HepG2 (cell line): ENCODE results near the gene MX2. TPM values are rescaled to one million over a fixed set of nuclear protein-coding genes. Genes with fewer than 3 reads are reported as not detected.

Experiments
- ATAC-seq: fragments of 200-7000 bp; cut with Tn5 transposase; 3 replicates; pipeline ENCODE4 v1.9.1; 2020; ENCODE audit warnings: mild to moderate bottlenecking, moderate library complexity
- BruUV-seq: library from RNA; stranded (reverse); fragments of 400-500 nt; replicated peaks from 2 replicates; lab custom pipeline; 2021; lab: Mats Ljungman, UMichigan
- CTCF ChIA-PET: fragments of 300-600 bp; formaldehyde crosslinking; extraction: SDS; loops from one replicate; lab custom pipeline; 2021; ENCODE audit warnings: low total read pairs, inconsistent platforms, low intra/inter-chr PET ratio; lab: Yijun Ruan, JAX
- POLR2A ChIA-PET: fragments of 350-600 bp; sonication (Branson Sonifier 250); formaldehyde crosslinking; loops from one replicate; lab custom pipeline; 2020; ENCODE audit warnings: antibody characterized with exemption, inconsistent platforms; lab: Yijun Ruan, JAX
- DNase-seq: peaks from one replicate; pipeline ENCODE4 v3.0.0-alpha.2; 2015; ENCODE audit warnings: low spot score
- FAIRE-seq: peaks from 3 replicates; lab custom pipeline; 2011; peaks lifted over from hg19 to GRCh38; lab: Jason Lieb, UNC
- H2AFZ ChIP-seq: one replicate; pipeline ENCODE4 v1.6.1; 2011; ENCODE audit warnings: low read length, inconsistent platforms
- H3K27ac ChIP-seq: fragments of 300-600 bp; 3 replicates; pipeline ENCODE4 v1.8.0; 2011; ENCODE audit warnings: mixed run types, mild to moderate bottlenecking, mixed read lengths, low read length, inconsistent platforms; ENCODE audit not compliant: insufficient read depth; ENCODE audit errors: extremely low read length
- H3K27me3 ChIP-seq, 2 experiments: fragments of 200-600 bp in 1 of 2; 2 replicates in 1 of 2; 3 replicates in 1 of 2; pipeline versions ENCODE4 v1.6.0 to v1.8.0; 2011; ENCODE audit warnings: low read length in 2 of 2, mild to moderate bottlenecking in 2 of 2, moderate library complexity in 2 of 2, inconsistent platforms in 1 of 2; ENCODE audit not compliant: insufficient read depth in 2 of 2, control insufficient read depth in 1 of 2
- H3K36me3 ChIP-seq, 2 experiments: fragments of 200-600 bp in 1 of 2; replicated peaks in 1 of 2; 2 replicates in 1 of 2; 3 replicates in 1 of 2; pipeline versions ENCODE4 v1.5.1 to v1.8.0; 2011; ENCODE audit warnings: low read length in 2 of 2, inconsistent platforms in 1 of 2; ENCODE audit not compliant: insufficient read depth in 2 of 2, control insufficient read depth in 1 of 2
- H3K4me1 ChIP-seq: 2 replicates; pipeline ENCODE4 v1.5.1; 2012; ENCODE audit warnings: low read length, inconsistent platforms; ENCODE audit not compliant: insufficient read depth
- H3K4me2 ChIP-seq: 2 replicates; pipeline ENCODE4 v1.6.0; 2011; ENCODE audit warnings: low read depth, low read length, inconsistent platforms
- H3K4me3 ChIP-seq, 3 experiments: fragments of 200-600 bp in 1 of 3; sonication (generic), shearing (Covaris generic) in 1 of 3; replicated peaks in 1 of 3; 2 replicates each; pipeline ENCODE4 v1.5.1; 2011 to 2016; ENCODE audit warnings: low read length in 3 of 3, inconsistent platforms in 2 of 3, low read depth in 2 of 3, mild to moderate bottlenecking in 2 of 3, control low read depth in 1 of 3, mixed read lengths in 1 of 3; ENCODE audit not compliant: insufficient read depth in 1 of 3
- H3K79me2 ChIP-seq: one replicate; pipeline ENCODE4 v1.6.1; 2011; ENCODE audit warnings: low read length, inconsistent platforms; ENCODE audit not compliant: insufficient read depth
- H3K9ac ChIP-seq: 2 replicates; pipeline ENCODE4 v1.6.0; 2011; ENCODE audit warnings: mild to moderate bottlenecking, low read depth, low read length, inconsistent platforms; ENCODE audit not compliant: insufficient read depth
- H3K9me3 ChIP-seq: 2 replicates; pipeline ENCODE4 v1.5.1; 2012; ENCODE audit warnings: mild to moderate bottlenecking, low read length
- H4K20me1 ChIP-seq: 2 replicates; pipeline ENCODE4 v1.6.0; 2011; ENCODE audit warnings: inconsistent platforms, mild to moderate bottlenecking, low read length, moderate library complexity; ENCODE audit not compliant: insufficient read depth
- BORCS8-MEF2B ChIP-seq: sonication (generic); formaldehyde crosslinking; IDR thresholded peaks from 2 replicates; pipeline ENCODE4 v1.8.0; 2022; ENCODE audit warnings: mild to moderate bottlenecking, missing genetic modification reagents
- FOSL1 ChIP-seq: sonication (generic); formaldehyde crosslinking; IDR thresholded peaks from 2 replicates; pipeline ENCODE4 v1.9.0; 2021; ENCODE audit warnings: missing genetic modification reagents, borderline replicate concordance
- HMG20B ChIP-seq: conservative IDR thresholded peaks from 2 replicates; pipeline ENCODE4 v1.6.1; 2016; ENCODE audit warnings: missing genetic modification reagents, missing compliant biosample characterization
- KAT2B ChIP-seq: fragments of 150-350 bp; IDR thresholded peaks from 2 replicates; pipeline ENCODE4 v1.6.1; 2014; ENCODE audit warnings: low read depth, low read length, borderline replicate concordance
- SOX13 ChIP-seq, 3 experiments: fragments of 450-650 bp in 1 of 3; sonication (generic) in 1 of 3; formaldehyde crosslinking in 1 of 3; IDR thresholded peaks in 2 of 3; conservative IDR thresholded peaks in 1 of 3; 2 replicates each; pipeline versions ENCODE4 v1.5.0 to v1.6.1; 2016 to 2020; ENCODE audit warnings: antibody characterized with exemption in 1 of 3, mild to moderate bottlenecking in 1 of 3, missing compliant biosample characterization in 1 of 3, missing genetic modification reagents in 1 of 3, moderate library complexity in 1 of 3
- TP53 ChIP-seq: sonication (generic); formaldehyde crosslinking; conservative IDR thresholded peaks from 2 replicates; pipeline ENCODE4 v1.4.0; 2020; ENCODE audit warnings: missing genetic modification reagents
- ZNF225 ChIP-seq: sonication (generic); formaldehyde crosslinking; IDR thresholded peaks from 2 replicates; pipeline ENCODE4 v1.4.0; 2020; ENCODE audit warnings: mild to moderate bottlenecking, missing genetic modification reagents
- WGBS: methylation state at CpG from one replicate; pipeline ENCODE4 v1.1.6; 2017; ENCODE audit warnings: low lambda C conversion rate; 5-methylcytosine and 5-hydroxymethylcytosine counted together
- in situ Hi-C: cut with HindIII; loops from 2 replicates; pipeline ENCODE4 v1.10.0; 2017; ENCODE audit warnings: low pct_unique_long_range_greater_than_20kb; ENCODE audit not compliant: extremely low pct_ligation_motif_present
- intact Hi-C: fragments of 100-400 bp; cut with micrococcal nuclease; formaldehyde crosslinking; loops from one replicate; pipeline ENCODE4 v1.10.0; 2022; ENCODE audit not compliant: unreplicated experiment
- polyA plus RNA-seq, 8 experiments: library from polyadenylated mRNA; depleted of rRNA in 3 of 8; stranded (reverse) in 7 of 8; unstranded in 1 of 8; fragments of >200 nt; fragmentation: Illumina TruSeq in 4 of 8; extraction: Trizol in 4 of 8; gene quantifications; 2 replicates each; pipeline versions ENCODE4 v1.2.1 to v1.2.3, GENCODE V29; 2011 to 2016; ENCODE audit warnings: low read depth in 4 of 8, missing spikeins in 1 of 8, mixed read lengths in 1 of 8; ENCODE audit not compliant: insufficient read depth in 1 of 8
- total RNA-seq, 5 experiments: library from RNA; depleted of rRNA; stranded (reverse); fragments of >200 nt; fragmentation: Illumina TruSeq; extraction: Trizol; gene quantifications; 2 replicates each; pipeline ENCODE4 v1.2.3, GENCODE V29; 2016; ENCODE audit warnings: low read depth in 1 of 5
- TF ChIP-seq, protein P1 (sequence below): IDR thresholded peaks from 2 replicates; pipeline ENCODE4 v1.6.1; 2012; ENCODE audit warnings: inconsistent platforms
- TF ChIP-seq, protein P2 (sequence below), 2 experiments: sonication (generic) in 1 of 2; formaldehyde crosslinking in 1 of 2; IDR thresholded peaks; 2 replicates each; pipeline versions ENCODE4 v1.5.1 to v1.6.1; 2011 to 2020; ENCODE audit warnings: borderline replicate concordance in 1 of 2, low read depth in 1 of 2, low read length in 1 of 2, mild to moderate bottlenecking in 1 of 2, missing genetic modification reagents in 1 of 2, moderate library complexity in 1 of 2
- TF ChIP-seq, protein P3 (sequence below): sonication (generic); formaldehyde crosslinking; IDR thresholded peaks from 2 replicates; pipeline ENCODE4 v1.5.1; 2020; ENCODE audit warnings: mild to moderate bottlenecking, missing genetic modification reagents, borderline replicate concordance
- TF ChIP-seq, protein P4 (sequence below): sonication (generic); formaldehyde crosslinking; IDR thresholded peaks from 2 replicates; pipeline ENCODE4 v1.9.0; 2022; ENCODE audit warnings: low read depth, missing genetic modification reagents

MX2 gene
- total and polyA plus RNA-seq, 2 of the 13 experiments (the other 11 are each of a cell fraction or from before 2014, with no cell fraction given): 24.0 to 35.7 TPM

DNA sequence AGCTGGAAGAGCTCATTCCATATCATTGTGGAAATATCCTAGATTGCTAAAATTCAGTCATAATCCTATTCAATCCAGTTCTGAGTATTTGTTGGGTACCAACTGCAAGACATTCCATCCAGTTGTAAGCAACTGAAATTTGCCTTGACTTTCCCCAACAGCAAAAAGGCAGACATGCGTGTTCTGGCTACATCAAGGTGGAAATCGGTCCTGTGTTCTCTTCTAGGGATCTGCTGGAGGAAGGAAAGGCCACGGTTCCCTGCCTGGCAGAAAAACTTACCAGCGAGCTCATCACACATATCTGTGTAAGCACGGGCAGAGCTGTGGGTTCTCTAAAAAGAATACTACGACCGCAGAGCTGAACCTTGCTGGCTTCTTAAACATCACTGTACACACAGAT lies 81.7 kb downstream of the MX2 start (continued):
- TF ChIP-seq, protein P1, sequence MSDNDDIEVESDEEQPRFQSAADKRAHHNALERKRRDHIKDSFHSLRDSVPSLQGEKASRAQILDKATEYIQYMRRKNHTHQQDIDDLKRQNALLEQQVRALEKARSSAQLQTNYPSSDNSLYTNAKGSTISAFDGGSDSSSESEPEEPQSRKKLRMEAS: no peak
- TF ChIP-seq, protein P2, sequence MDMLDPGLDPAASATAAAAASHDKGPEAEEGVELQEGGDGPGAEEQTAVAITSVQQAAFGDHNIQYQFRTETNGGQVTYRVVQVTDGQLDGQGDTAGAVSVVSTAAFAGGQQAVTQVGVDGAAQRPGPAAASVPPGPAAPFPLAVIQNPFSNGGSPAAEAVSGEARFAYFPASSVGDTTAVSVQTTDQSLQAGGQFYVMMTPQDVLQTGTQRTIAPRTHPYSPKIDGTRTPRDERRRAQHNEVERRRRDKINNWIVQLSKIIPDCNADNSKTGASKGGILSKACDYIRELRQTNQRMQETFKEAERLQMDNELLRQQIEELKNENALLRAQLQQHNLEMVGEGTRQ (IDR thresholded peaks at IDR 0.05; ENCODE audit: low read depth, low read length): no peak
- TF ChIP-seq, protein P2 (CRISPR knock-in tag; IDR thresholded peaks at IDR 0.05; ENCODE audit: borderline replicate concordance): no peak
- TF ChIP-seq SOX13 (IDR thresholded peaks at IDR 0.05): no peak
- TF ChIP-seq SOX13 (CRISPR knock-in tag; conservative IDR thresholded peaks at IDR 0.05 in 1 of 2, IDR thresholded peaks at IDR 0.05 in 1 of 2): no peak

DNA sequence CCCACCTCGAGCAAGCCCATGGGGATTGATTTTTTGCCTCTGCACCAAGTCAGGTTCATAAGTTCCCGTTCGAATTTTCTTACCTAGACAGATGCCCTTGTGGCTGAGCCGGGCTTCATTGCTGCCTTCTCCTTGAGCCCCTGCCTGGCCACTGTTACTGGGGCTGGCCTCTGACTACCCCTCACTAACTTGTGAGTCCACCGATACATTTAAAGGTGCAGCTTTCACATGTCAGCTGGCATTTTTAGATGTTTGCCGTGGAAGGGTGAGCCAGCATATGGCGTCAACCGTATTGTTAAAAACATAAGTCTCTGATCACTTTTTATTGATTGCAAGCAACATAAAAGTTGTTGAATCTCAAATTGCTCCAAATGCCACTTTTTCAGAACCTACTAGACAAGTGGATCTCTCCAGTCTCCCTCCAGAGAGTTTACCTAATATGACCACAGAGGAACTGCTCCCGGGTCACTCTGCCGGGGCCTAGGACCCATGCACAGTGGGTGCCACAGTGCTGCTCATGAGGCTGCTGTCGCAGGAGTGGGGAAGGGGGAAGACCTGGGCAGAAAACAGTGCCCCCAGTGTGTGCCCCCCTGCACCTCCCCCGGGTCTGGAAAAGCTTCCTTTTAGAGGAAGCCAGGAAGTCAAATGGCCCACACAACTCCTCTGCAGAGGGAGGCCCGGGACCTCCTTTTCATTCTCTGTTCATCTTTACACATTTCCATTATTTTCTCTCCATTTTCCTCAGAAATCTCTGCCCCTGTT lies 83.1 kb downstream of the MX2 start:
- intact Hi-C loops: no loop called here
- no peaks in the 10 kb centered on the region for H3K27me3 ChIP-seq
- H3K79me2 ChIP-seq: no peaks in the 10 kb centered on the region
- no peak overlapping the region for H3K4me3 ChIP-seq
- POLR2A ChIA-PET: no interaction called here
- H3K4me2 ChIP-seq: no peak overlapping the region
- H3K9me3 ChIP-seq: no peaks in the 10 kb centered on the region
- no peak overlapping the region for H2AFZ ChIP-seq
- in situ Hi-C loops: no loop called here
- no peak overlapping the region for H3K9ac ChIP-seq
- CTCF ChIA-PET: no interaction called here
- BruUV-seq: no TSS peak
- 80% methylated on average over 13 of the region's 13 CpGs for WGBS
- H3K27ac ChIP-seq: no peak overlapping the region
- no peaks in the 10 kb centered on the region for H4K20me1 ChIP-seq
- H3K4me1 ChIP-seq: no peaks in the 10 kb centered on the region
- ATAC-seq: no peak
- DNase-seq: no peak
- H3K36me3 ChIP-seq: no peaks in the 10 kb centered on the region
- no peak for FAIRE-seq
- no peak for TF ChIP-seq TP53
- no peak for TF ChIP-seq KAT2B
- TF ChIP-seq, protein P3, sequence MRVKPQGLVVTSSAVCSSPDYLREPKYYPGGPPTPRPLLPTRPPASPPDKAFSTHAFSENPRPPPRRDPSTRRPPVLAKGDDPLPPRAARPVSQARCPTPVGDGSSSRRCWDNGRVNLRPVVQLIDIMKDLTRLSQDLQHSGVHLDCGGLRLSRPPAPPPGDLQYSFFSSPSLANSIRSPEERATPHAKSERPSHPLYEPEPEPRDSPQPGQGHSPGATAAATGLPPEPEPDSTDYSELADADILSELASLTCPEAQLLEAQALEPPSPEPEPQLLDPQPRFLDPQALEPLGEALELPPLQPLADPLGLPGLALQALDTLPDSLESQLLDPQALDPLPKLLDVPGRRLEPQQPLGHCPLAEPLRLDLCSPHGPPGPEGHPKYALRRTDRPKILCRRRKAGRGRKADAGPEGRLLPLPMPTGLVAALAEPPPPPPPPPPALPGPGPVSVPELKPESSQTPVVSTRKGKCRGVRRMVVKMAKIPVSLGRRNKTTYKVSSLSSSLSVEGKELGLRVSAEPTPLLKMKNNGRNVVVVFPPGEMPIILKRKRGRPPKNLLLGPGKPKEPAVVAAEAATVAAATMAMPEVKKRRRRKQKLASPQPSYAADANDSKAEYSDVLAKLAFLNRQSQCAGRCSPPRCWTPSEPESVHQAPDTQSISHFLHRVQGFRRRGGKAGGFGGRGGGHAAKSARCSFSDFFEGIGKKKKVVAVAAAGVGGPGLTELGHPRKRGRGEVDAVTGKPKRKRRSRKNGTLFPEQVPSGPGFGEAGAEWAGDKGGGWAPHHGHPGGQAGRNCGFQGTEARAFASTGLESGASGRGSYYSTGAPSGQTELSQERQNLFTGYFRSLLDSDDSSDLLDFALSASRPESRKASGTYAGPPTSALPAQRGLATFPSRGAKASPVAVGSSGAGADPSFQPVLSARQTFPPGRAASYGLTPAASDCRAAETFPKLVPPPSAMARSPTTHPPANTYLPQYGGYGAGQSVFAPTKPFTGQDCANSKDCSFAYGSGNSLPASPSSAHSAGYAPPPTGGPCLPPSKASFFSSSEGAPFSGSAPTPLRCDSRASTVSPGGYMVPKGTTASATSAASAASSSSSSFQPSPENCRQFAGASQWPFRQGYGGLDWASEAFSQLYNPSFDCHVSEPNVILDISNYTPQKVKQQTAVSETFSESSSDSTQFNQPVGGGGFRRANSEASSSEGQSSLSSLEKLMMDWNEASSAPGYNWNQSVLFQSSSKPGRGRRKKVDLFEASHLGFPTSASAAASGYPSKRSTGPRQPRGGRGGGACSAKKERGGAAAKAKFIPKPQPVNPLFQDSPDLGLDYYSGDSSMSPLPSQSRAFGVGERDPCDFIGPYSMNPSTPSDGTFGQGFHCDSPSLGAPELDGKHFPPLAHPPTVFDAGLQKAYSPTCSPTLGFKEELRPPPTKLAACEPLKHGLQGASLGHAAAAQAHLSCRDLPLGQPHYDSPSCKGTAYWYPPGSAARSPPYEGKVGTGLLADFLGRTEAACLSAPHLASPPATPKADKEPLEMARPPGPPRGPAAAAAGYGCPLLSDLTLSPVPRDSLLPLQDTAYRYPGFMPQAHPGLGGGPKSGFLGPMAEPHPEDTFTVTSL (CRISPR knock-in tag): no peak
- TF ChIP-seq FOSL1 (CRISPR knock-in tag): no peak
- no peak for TF ChIP-seq ZNF225 (CRISPR knock-in tag)
- no peak for TF ChIP-seq BORCS8-MEF2B (CRISPR knock-in tag)
- TF ChIP-seq, protein P4, sequence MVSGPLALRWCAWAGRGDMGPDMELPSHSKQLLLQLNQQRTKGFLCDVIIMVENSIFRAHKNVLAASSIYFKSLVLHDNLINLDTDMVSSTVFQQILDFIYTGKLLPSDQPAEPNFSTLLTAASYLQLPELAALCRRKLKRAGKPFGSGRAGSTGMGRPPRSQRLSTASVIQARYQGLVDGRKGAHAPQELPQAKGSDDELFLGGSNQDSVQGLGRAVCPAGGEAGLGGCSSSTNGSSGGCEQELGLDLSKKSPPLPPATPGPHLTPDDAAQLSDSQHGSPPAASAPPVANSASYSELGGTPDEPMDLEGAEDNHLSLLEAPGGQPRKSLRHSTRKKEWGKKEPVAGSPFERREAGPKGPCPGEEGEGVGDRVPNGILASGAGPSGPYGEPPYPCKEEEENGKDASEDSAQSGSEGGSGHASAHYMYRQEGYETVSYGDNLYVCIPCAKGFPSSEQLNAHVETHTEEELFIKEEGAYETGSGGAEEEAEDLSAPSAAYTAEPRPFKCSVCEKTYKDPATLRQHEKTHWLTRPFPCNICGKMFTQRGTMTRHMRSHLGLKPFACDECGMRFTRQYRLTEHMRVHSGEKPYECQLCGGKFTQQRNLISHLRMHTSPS: no peak
- no peak for TF ChIP-seq HMG20B (CRISPR knock-in tag)
